GM12878 (cell line): Measurements from ENCODE around the gene ESPNL. TPM values are rescaled to one million over a fixed set of nuclear protein-coding genes. Genes with fewer than 3 reads are reported as not detected.

Experiments used
- ATAC-seq: fragments of 200-7000 bp; cut with Tn5 transposase; 3 replicates; pipeline ENCODE4 v1.9.1; 2020; ENCODE audit warnings: mild to moderate bottlenecking, moderate library complexity
- BruUV-seq: library from RNA; stranded (reverse); fragments of 400-500 nt; replicated peaks from 2 replicates; lab custom pipeline; 2021; lab: Mats Ljungman, UMichigan
- CTCF ChIA-PET: fragments of 300-600 bp; sonication (Branson Sonifier 250); formaldehyde crosslinking; extraction: SDS; loops from one replicate; lab custom pipeline; 2021; ENCODE audit warnings: inconsistent platforms; lab: Yijun Ruan, JAX
- POLR2A ChIA-PET: fragments of 350-600 bp; formaldehyde crosslinking; extraction: SDS; loops from one replicate; lab custom pipeline; 2021; ENCODE audit warnings: inconsistent platforms; lab: Charles Lee
- RAD21 ChIA-PET: fragments of 300-600 bp; sonication (Branson Sonifier 250); formaldehyde crosslinking; loops from one replicate; lab custom pipeline; 2023; ENCODE audit warnings: antibody characterized with exemption; ENCODE audit not compliant: unreplicated experiment; lab: Charles Lee
- SMC1A ChIA-PET: fragments of 300-600 bp; sonication (Branson Sonifier 250); formaldehyde crosslinking; loops from one replicate; lab custom pipeline; 2023; ENCODE audit not compliant: unreplicated experiment, uncharacterized antibody; lab: Charles Lee
- DNase-seq: peaks from one replicate; pipeline ENCODE4 v3.0.0-alpha.2; 2011; ENCODE audit warnings: low read depth, low spot score
- FAIRE-seq: peaks from 3 replicates; lab custom pipeline; 2011; peaks lifted over from hg19 to GRCh38; lab: Jason Lieb, UNC
- H2AFZ ChIP-seq: 2 replicates; pipeline ENCODE4 v1.6.0; 2011; ENCODE audit warnings: low read depth, low read length, control low read depth; ENCODE audit not compliant: control insufficient read depth
- H3K27ac ChIP-seq: 2 replicates; pipeline ENCODE4 v1.5.1; 2011; ENCODE audit warnings: control low read depth; ENCODE audit not compliant: control insufficient read depth, insufficient read depth
- H3K27me3 ChIP-seq, 2 experiments: replicated peaks in 1 of 2; 2 replicates each; pipeline versions ENCODE4 v1.6.0 to v1.6.1; 2011; ENCODE audit warnings: low read length in 1 of 2; ENCODE audit not compliant: control insufficient read depth in 2 of 2, insufficient read depth in 2 of 2
- H3K36me3 ChIP-seq, 2 experiments: 2 replicates each; pipeline ENCODE4 v1.5.1; 2011; ENCODE audit warnings: low read length in 1 of 2; ENCODE audit not compliant: control insufficient read depth in 2 of 2, insufficient read depth in 2 of 2
- H3K4me1 ChIP-seq: 2 replicates; pipeline ENCODE4 v1.6.1; 2011; ENCODE audit warnings: mild to moderate bottlenecking, low read length, moderate library complexity, mixed read lengths; ENCODE audit not compliant: control insufficient read depth, insufficient read depth
- H3K4me2 ChIP-seq: 2 replicates; pipeline ENCODE4 v1.6.0; 2011; ENCODE audit warnings: control low read depth; ENCODE audit not compliant: control insufficient read depth, insufficient read depth
- H3K4me3 ChIP-seq: fragments of 200-600 bp; sonication (generic); 2 replicates; pipeline ENCODE4 v1.5.1; 2016
- H3K79me2 ChIP-seq: 2 replicates; pipeline ENCODE4 v1.6.0; 2011; ENCODE audit warnings: low read length; ENCODE audit not compliant: control insufficient read depth, insufficient read depth
- H3K9ac ChIP-seq: 2 replicates; pipeline ENCODE4 v1.8.0; 2011; ENCODE audit warnings: low read length, control low read depth, mixed read lengths; ENCODE audit not compliant: control insufficient read depth, insufficient read depth
- H3K9me3 ChIP-seq: replicated peaks from 3 replicates; pipeline ENCODE4 v1.5.1; 2011; ENCODE audit warnings: mild to moderate bottlenecking, low read length; ENCODE audit not compliant: control insufficient read depth, insufficient read depth
- H4K20me1 ChIP-seq: 2 replicates; pipeline ENCODE4 v1.6.0; 2011; ENCODE audit not compliant: control insufficient read depth, insufficient read depth
- CHD2 ChIP-seq: IDR thresholded peaks from 2 replicates; pipeline ENCODE4 v1.6.1; 2011; ENCODE audit warnings: low read depth, low read length, improper control_type of control experiment, borderline replicate concordance
- CREB1 ChIP-seq: IDR thresholded peaks from 2 replicates; pipeline ENCODE4 v1.6.1; 2012; ENCODE audit warnings: low read depth, mild to moderate bottlenecking, inconsistent platforms
- NRF1 ChIP-seq: conservative IDR thresholded peaks from 2 replicates; pipeline ENCODE4 v1.6.1; 2011; ENCODE audit warnings: mild to moderate bottlenecking, low read depth, low read length, improper control_type of control experiment
- SIX5 ChIP-seq: IDR thresholded peaks from 2 replicates; pipeline ENCODE4 v1.6.1; 2011; ENCODE audit warnings: mild to moderate bottlenecking, low read depth, low read length, moderate library complexity; ENCODE audit not compliant: severe bottlenecking
- SREBF1 ChIP-seq: IDR thresholded peaks from 2 replicates; pipeline ENCODE4 v1.6.1; 2012; ENCODE audit warnings: mild to moderate bottlenecking, low read length
- ZNF622 ChIP-seq: fragments of 450-650 bp; IDR thresholded peaks from 2 replicates; pipeline ENCODE4 v1.6.1; 2017; ENCODE audit warnings: mild to moderate bottlenecking, inconsistent platforms
- WGBS: methylation state at CpG from one replicate; pipeline ENCODE4 v1.1.6; 2016; ENCODE audit warnings: low lambda C conversion rate; ENCODE audit not compliant: insufficient replicate concordance, insufficient coverage; ENCODE audit errors: missing lambda C conversion rate; 5-methylcytosine and 5-hydroxymethylcytosine counted together
- in situ Hi-C: fragments of 300-500 bp; cut with MboI; formaldehyde crosslinking; loops from 9 replicates; pipeline ENCODE4 v1.14.3; 2018; ENCODE audit warnings: mixed read lengths
- intact Hi-C: fragments of 100-400 bp; cut with micrococcal nuclease; formaldehyde crosslinking; loops from one replicate; pipeline ENCODE4 v1.14.2; 2022; ENCODE audit not compliant: unreplicated experiment
- polyA plus RNA-seq, 11 experiments: library from polyadenylated mRNA; depleted of rRNA in 4 of 11; unstranded in 6 of 11; stranded (reverse) in 5 of 11; fragments of >200 nt; fragmentation: Nextera tagmentation in 4 of 11; fragmentation: Illumina TruSeq in 1 of 11; extraction: Ambion mirVana in 4 of 11; extraction: Trizol in 1 of 11; gene quantifications; 1 replicate in 1 of 11; 2 replicates in 10 of 11; pipeline versions ENCODE4 v1.2.1 to v1.2.3, GENCODE V29; 2011 to 2016; ENCODE audit warnings: inconsistent platforms in 2 of 11, missing spikeins in 2 of 11, low read depth in 1 of 11
- total RNA-seq, 4 experiments: library from RNA; depleted of rRNA in 3 of 4; stranded (reverse); fragments of >200 nt in 3 of 4; fragmentation: Illumina TruSeq in 1 of 4; extraction: Trizol in 1 of 4; gene quantifications; 2 replicates each; pipeline versions ENCODE4 v1.2.1 to v1.2.3, GENCODE V29; 2013 to 2021
- TF ChIP-seq, protein P1 (sequence below): fragments of 450-650 bp; formaldehyde crosslinking; IDR thresholded peaks from 2 replicates; pipeline ENCODE4 v1.4.0; 2022; ENCODE audit warnings: mild to moderate bottlenecking, moderate library complexity
- TF ChIP-seq, protein P2 (sequence below), 3 experiments: IDR thresholded peaks in 2 of 3; conservative IDR thresholded peaks in 1 of 3; 2 replicates each; pipeline ENCODE4 v1.5.1; 2011; ENCODE audit warnings: low read depth in 3 of 3, low read length in 3 of 3, mild to moderate bottlenecking in 3 of 3, control low read depth in 2 of 3, moderate library complexity in 2 of 3, inconsistent platforms in 1 of 3, mixed read lengths in 1 of 3; ENCODE audit not compliant: control insufficient read depth in 2 of 3, insufficient read depth in 1 of 3; ENCODE audit errors: extremely low read depth in 1 of 3
- TF ChIP-seq, protein P3 (sequence below): fragments of 450-650 bp; conservative IDR thresholded peaks from 2 replicates; pipeline ENCODE4 v1.6.1; 2017; ENCODE audit warnings: mild to moderate bottlenecking, moderate library complexity
- TF ChIP-seq, protein P4 (sequence below): fragments of 450-650 bp; IDR thresholded peaks from 2 replicates; pipeline ENCODE4 v1.6.1; 2017; ENCODE audit warnings: borderline replicate concordance

Gene ESPNL
- total and polyA plus RNA-seq, 10 of the 15 experiments (the other 5 are each of a cell fraction or from before 2014, with no cell fraction given), result 0.05 to 0.94 (median 0.36) TPM; not detected in 3

DNA sequence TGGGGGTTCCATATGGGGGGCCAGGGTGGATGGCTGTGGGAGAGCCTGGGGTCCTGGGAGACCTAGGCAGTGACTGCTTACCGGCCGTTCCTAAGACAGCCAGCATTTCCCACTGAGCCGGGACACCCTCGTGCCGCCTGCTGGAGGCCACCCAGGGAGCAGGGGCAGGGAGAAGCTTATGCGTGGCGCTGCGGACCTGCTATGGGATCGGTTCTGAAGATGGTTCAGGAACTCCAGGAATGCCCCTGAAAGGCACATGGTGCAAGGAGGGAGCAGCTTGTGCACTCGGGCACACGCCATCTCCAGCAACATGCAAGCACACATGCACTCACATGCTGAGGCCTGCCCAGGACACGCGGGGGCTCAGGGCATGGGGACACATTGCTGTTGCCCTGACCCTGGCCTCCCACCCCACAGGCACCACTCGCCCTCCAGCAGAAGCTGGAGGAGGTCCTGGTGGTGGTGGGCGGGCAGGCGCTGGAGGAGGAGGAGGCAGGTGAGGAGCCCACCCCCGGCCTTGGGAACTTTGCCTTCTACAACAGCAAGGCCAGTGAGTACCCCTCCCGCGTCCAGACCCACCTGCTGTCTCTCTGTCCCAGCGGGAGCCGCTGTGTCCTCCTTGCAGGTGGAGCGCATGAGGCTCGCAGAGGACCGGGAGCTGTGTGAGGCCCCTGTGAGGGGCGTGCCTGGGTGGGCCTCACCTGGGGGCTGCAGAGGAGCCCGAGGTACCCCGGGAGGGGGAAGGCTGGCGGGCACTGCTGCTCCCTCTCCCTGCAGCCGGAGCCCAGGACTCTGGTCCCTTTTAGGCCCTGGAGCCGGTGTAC, 42.5 kb downstream of the ESPNL start (continued):
- TF ChIP-seq, protein P1, sequence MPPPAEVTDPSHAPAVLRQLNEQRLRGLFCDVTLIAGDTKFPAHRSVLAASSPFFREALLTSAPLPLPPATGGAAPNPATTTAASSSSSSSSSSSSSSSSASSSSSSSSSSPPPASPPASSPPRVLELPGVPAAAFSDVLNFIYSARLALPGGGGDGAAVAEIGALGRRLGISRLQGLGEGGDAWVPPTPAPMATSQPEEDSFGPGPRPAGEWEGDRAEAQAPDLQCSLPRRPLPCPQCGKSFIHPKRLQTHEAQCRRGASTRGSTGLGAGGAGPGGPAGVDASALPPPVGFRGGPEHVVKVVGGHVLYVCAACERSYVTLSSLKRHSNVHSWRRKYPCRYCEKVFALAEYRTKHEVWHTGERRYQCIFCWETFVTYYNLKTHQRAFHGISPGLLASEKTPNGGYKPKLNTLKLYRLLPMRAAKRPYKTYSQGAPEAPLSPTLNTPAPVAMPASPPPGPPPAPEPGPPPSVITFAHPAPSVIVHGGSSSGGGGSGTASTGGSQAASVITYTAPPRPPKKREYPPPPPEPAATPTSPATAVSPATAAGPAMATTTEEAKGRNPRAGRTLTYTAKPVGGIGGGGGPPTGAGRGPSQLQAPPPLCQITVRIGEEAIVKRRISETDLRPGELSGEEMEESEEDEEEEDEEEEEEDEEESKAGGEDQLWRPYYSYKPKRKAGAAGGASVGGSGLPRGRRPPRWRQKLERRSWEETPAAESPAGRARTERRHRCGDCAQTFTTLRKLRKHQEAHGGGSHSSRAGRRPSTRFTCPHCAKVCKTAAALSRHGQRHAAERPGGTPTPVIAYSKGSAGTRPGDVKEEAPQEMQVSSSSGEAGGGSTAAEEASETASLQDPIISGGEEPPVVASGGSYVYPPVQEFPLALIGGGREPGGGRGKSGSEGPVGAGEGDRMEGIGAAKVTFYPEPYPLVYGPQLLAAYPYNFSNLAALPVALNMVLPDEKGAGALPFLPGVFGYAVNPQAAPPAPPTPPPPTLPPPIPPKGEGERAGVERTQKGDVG (CRISPR knock-in tag), result no peak

DNA sequence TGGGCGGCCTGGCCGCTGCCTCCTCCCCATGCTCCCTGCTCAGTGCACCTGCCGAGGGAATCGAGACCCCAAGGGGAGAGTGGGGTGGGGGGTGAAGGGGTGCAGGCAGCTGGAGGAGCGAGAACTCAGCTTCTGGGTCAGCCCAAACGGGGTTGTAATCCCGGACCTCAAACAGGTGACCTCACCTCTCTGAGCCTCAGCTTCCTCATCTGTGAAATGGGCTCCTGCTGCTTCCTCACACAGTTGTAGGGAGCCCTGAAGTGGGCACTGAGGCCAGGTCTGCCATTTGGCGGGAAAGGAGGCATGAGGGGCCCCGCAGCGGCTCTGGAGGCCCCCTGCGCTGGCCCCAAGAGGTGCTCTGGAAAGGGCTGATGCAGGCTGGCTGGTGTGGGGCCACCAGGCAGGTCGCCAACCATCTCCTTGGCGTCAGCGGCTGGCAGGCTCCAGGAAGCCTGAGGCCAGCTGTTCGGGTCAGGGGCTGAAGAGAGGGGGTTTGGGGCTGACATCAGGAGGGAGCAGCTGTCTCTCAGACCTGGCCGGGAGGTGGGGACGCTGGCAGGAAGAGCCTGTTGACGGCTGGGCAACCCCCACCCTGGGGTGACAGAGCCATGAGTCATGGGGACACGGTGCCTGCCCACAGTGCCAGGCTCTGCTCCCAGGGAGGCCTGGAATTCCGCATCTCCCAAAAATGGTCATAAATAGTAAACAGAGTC, 43.3 kb downstream of the ESPNL start:
- POLR2A ChIA-PET, result no interaction called here
- FAIRE-seq, result no peak

More for the DNA sequence above, 43.3 kb downstream of the ESPNL start:
- no peak overlapping the region for H3K4me3 ChIP-seq
- H3K79me2 ChIP-seq, result no peaks in the 10 kb centered on the region
- no TSS peak for BruUV-seq
- H3K36me3 ChIP-seq, result no peaks in the 10 kb centered on the region
- CTCF ChIA-PET, result no interaction called here
- SMC1A ChIA-PET, result no interaction called here
- DNase-seq, result no peak
- 24% methylated on average over 20 of the region's 20 CpGs for WGBS
- H3K27me3 ChIP-seq, result no peaks in the 10 kb centered on the region
- H3K4me1 ChIP-seq, result peaks cover 4% of the 10 kb centered on the region; the same call in 1 of the 2 replicates
- H3K9me3 ChIP-seq, result no peaks in the 10 kb centered on the region
- H2AFZ ChIP-seq, result no peak overlapping the region
- H3K27ac ChIP-seq, result no peak overlapping the region
- in situ Hi-C loops, result no loop called here
- intact Hi-C loops, result no loop called here
- no peak for TF ChIP-seq NRF1
- no peak for TF ChIP-seq ZNF622
- TF ChIP-seq SREBF1, result no peak
- TF ChIP-seq, protein P2, sequence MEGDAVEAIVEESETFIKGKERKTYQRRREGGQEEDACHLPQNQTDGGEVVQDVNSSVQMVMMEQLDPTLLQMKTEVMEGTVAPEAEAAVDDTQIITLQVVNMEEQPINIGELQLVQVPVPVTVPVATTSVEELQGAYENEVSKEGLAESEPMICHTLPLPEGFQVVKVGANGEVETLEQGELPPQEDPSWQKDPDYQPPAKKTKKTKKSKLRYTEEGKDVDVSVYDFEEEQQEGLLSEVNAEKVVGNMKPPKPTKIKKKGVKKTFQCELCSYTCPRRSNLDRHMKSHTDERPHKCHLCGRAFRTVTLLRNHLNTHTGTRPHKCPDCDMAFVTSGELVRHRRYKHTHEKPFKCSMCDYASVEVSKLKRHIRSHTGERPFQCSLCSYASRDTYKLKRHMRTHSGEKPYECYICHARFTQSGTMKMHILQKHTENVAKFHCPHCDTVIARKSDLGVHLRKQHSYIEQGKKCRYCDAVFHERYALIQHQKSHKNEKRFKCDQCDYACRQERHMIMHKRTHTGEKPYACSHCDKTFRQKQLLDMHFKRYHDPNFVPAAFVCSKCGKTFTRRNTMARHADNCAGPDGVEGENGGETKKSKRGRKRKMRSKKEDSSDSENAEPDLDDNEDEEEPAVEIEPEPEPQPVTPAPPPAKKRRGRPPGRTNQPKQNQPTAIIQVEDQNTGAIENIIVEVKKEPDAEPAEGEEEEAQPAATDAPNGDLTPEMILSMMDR (IDR thresholded peaks at IDR 0.05 in 2 of 3, conservative IDR thresholded peaks at IDR 0.05 in 1 of 3; ENCODE audit: control insufficient read depth in 2 of 3, extremely low read depth in 1 of 3, insufficient read depth in 1 of 3, low read depth in 3 of 3, low read length in 3 of 3), result no peak
- TF ChIP-seq SIX5, result no peak
- TF ChIP-seq CREB1, result no peak
- TF ChIP-seq CHD2, result no peak
- TF ChIP-seq, protein P3, sequence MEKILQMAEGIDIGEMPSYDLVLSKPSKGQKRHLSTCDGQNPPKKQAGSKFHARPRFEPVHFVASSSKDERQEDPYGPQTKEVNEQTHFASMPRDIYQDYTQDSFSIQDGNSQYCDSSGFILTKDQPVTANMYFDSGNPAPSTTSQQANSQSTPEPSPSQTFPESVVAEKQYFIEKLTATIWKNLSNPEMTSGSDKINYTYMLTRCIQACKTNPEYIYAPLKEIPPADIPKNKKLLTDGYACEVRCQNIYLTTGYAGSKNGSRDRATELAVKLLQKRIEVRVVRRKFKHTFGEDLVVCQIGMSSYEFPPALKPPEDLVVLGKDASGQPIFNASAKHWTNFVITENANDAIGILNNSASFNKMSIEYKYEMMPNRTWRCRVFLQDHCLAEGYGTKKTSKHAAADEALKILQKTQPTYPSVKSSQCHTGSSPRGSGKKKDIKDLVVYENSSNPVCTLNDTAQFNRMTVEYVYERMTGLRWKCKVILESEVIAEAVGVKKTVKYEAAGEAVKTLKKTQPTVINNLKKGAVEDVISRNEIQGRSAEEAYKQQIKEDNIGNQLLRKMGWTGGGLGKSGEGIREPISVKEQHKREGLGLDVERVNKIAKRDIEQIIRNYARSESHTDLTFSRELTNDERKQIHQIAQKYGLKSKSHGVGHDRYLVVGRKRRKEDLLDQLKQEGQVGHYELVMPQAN, result no peak
- TF ChIP-seq, protein P4, sequence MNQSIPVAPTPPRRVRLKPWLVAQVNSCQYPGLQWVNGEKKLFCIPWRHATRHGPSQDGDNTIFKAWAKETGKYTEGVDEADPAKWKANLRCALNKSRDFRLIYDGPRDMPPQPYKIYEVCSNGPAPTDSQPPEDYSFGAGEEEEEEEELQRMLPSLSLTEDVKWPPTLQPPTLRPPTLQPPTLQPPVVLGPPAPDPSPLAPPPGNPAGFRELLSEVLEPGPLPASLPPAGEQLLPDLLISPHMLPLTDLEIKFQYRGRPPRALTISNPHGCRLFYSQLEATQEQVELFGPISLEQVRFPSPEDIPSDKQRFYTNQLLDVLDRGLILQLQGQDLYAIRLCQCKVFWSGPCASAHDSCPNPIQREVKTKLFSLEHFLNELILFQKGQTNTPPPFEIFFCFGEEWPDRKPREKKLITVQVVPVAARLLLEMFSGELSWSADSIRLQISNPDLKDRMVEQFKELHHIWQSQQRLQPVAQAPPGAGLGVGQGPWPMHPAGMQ, result no peak
- ATAC-seq, result no peak
- H3K9ac ChIP-seq, result no peak overlapping the region
- H3K4me2 ChIP-seq, result no peak overlapping the region
- RAD21 ChIA-PET, result interaction anchor here (0.7 to 1.0 kb wide), 2 partner anchors 221 to 318 kb away, joined by 3 read pairs; no protein-coding TSS in a partner anchor
- H4K20me1 ChIP-seq, result no peaks in the 10 kb centered on the region
